MM.1S (cell line): ENCODE data around the gene GADD45B.

Experiments used
- DNase-seq: peaks from one replicate; pipeline ENCODE4 v3.0.0-alpha.2; 2015
- H2AFZ ChIP-seq: fragments of 300-600 bp; sonication (generic); 2 replicates; pipeline ENCODE4 v1.6.0; 2016; ENCODE audit warnings: antibody characterized with exemption, low read length
- H3F3A ChIP-seq: fragments of 300-600 bp; sonication (generic); 2 replicates; pipeline ENCODE4 v1.6.1; 2016; ENCODE audit warnings: mild to moderate bottlenecking, antibody characterized with exemption, low read length, moderate library complexity, mixed read lengths; ENCODE audit not compliant: insufficient read depth
- H3K27ac ChIP-seq: fragments of 300-600 bp; sonication (generic); 2 replicates; pipeline ENCODE4 v1.5.1; 2016; ENCODE audit warnings: mild to moderate bottlenecking, low read length
- H3K27me3 ChIP-seq: fragments of 300-600 bp; sonication (generic); replicated peaks from 2 replicates; pipeline ENCODE4 v1.6.0; 2016; ENCODE audit warnings: low read length; ENCODE audit not compliant: insufficient read depth
- H3K36me3 ChIP-seq: fragments of 300-600 bp; sonication (generic); replicated peaks from 2 replicates; pipeline ENCODE4 v1.6.1; 2016; ENCODE audit warnings: mild to moderate bottlenecking, low read length, mixed read lengths; ENCODE audit not compliant: insufficient read depth
- H3K4me1 ChIP-seq: fragments of 300-600 bp; sonication (generic); 2 replicates; pipeline ENCODE4 v1.6.1; 2016; ENCODE audit warnings: low read length, mixed read lengths
- H3K4me2 ChIP-seq: fragments of 300-600 bp; sonication (generic); 2 replicates; pipeline ENCODE4 v1.6.0; 2016; ENCODE audit warnings: low read depth, low read length
- H3K4me3 ChIP-seq: fragments of 300-600 bp; sonication (generic); 2 replicates; pipeline ENCODE4 v1.5.1; 2016; ENCODE audit warnings: low read length, mixed read lengths
- H3K79me2 ChIP-seq: fragments of 300-600 bp; sonication (generic); 2 replicates; pipeline ENCODE4 v1.6.1; 2016; ENCODE audit warnings: mixed run types, low read length, mixed read lengths
- H3K9ac ChIP-seq: fragments of 300-600 bp; sonication (generic); 2 replicates; pipeline ENCODE4 v1.6.1; 2016; ENCODE audit warnings: low read length, mixed read lengths
- H3K9me2 ChIP-seq: fragments of 300-600 bp; sonication (generic); replicated peaks from 2 replicates; pipeline ENCODE4 v1.6.1; 2016; ENCODE audit warnings: mild to moderate bottlenecking, low read length, mixed read lengths; ENCODE audit not compliant: insufficient read depth
- H3K9me3 ChIP-seq: fragments of 300-600 bp; sonication (generic); replicated peaks from 2 replicates; pipeline ENCODE4 v1.6.1; 2016; ENCODE audit warnings: mild to moderate bottlenecking, low read length, mixed read lengths; ENCODE audit not compliant: insufficient read depth
- H4K20me1 ChIP-seq: fragments of 300-600 bp; sonication (generic); 2 replicates; pipeline ENCODE4 v1.6.1; 2016; ENCODE audit warnings: mild to moderate bottlenecking, low read length, moderate library complexity, mixed read lengths; ENCODE audit not compliant: insufficient read depth
- CTCF ChIP-seq: fragments of 300-600 bp; sonication (generic); IDR thresholded peaks from 2 replicates; pipeline ENCODE4 v1.5.1; 2016; ENCODE audit warnings: antibody characterized with exemption, low read length, mixed read lengths
- EZH2 ChIP-seq: fragments of 300-600 bp; sonication (generic); optimal IDR thresholded peaks from 2 replicates; pipeline ENCODE3; 2017; ENCODE audit warnings: low read depth, mild to moderate bottlenecking, antibody characterized with exemption, low read length, mixed read lengths
- EZH2phosphoT487 ChIP-seq: fragments of 300-600 bp; sonication (generic); IDR thresholded peaks from 2 replicates; pipeline ENCODE4 v1.6.1; 2018; ENCODE audit warnings: antibody characterized with exemption, low read length

GADD45B gene

GRCh38 chr19:2434267-2434666 lies 41.7 kb upstream of the GADD45B start:
- Histone ChIP-seq H3K27ac (no peak overlapping the region), H3K27me3 (no peaks in the 10 kb centered on the region), H3K9me2 (no peaks in the 10 kb centered on the region), H3K4me3 (no peak overlapping the region), H3K79me2 (peaks cover 60% of the 10 kb centered on the region), H3F3A (peaks cover 12% of the 10 kb centered on the region), H3K9me3 (no peaks in the 10 kb centered on the region), H2AFZ (no peak overlapping the region), H3K9ac (no peak overlapping the region), H3K4me1 (no peaks in the 10 kb centered on the region), H4K20me1 (no peaks in the 10 kb centered on the region), H3K36me3 (peaks cover 36% of the 10 kb centered on the region), H3K4me2 (no peak overlapping the region)
- DNase-seq = no peak
- no peak for TF ChIP-seq EZH2
- TF ChIP-seq CTCF = no peak
- TF ChIP-seq EZH2phosphoT487 = no peak

GRCh38 chr19:2434721-2435265 lies 41.1 kb upstream of the GADD45B start:
- Histone ChIP-seq H3K4me1 (no peaks in the 10 kb centered on the region), H3K4me3 (no peak overlapping the region), H3K36me3 (peaks cover 33% of the 10 kb centered on the region), H3K4me2 (no peak overlapping the region), H3K27ac (no peak overlapping the region), H3K27me3 (no peaks in the 10 kb centered on the region), H3F3A (0 out of 2 replicates have a peak, but pooled peaks cover 8% of the 10 kb centered on the region), H2AFZ (no peak overlapping the region), H3K9me3 (no peaks in the 10 kb centered on the region), H3K9me2 (no peaks in the 10 kb centered on the region), H4K20me1 (no peaks in the 10 kb centered on the region), H3K79me2 (peaks cover 61% of the 10 kb centered on the region), H3K9ac (no peak overlapping the region)
- no peak for DNase-seq
- TF ChIP-seq CTCF = no peak
- no peak for TF ChIP-seq EZH2phosphoT487
- TF ChIP-seq EZH2 = no peak

GRCh38 chr19:2436384-2436783 lies 39.5 kb upstream of the GADD45B start:
- H3K9me3 ChIP-seq = no peaks in the 10 kb centered on the region
- no peak overlapping the region for H2AFZ ChIP-seq
- H3F3A ChIP-seq = no peaks in the 10 kb centered on the region
- H3K4me2 ChIP-seq = no peak overlapping the region
- no peak for DNase-seq
- no peaks in the 10 kb centered on the region for H3K9me2 ChIP-seq
- no peaks in the 10 kb centered on the region for H3K4me1 ChIP-seq
- no peak for TF ChIP-seq EZH2
- no peak for TF ChIP-seq EZH2phosphoT487
- no peak for TF ChIP-seq CTCF
- peaks cover 77% of the 10 kb centered on the region for H3K79me2 ChIP-seq
- H3K9ac ChIP-seq = no peak overlapping the region
- H3K4me3 ChIP-seq = no peak overlapping the region
- H3K36me3 ChIP-seq = peaks cover 21% of the 10 kb centered on the region
- H4K20me1 ChIP-seq = no peaks in the 10 kb centered on the region
- H3K27ac ChIP-seq = no peak overlapping the region
- H3K27me3 ChIP-seq = no peaks in the 10 kb centered on the region
